Fibroblast of lung (primary cell): ENCODE measurements around the gene BMP8A. TPM values are rescaled to one million over a fixed set of nuclear protein-coding genes. Genes with fewer than 3 reads are reported as not detected.
"Not testable (repeated sequence)": the region's sequence is repeated elsewhere in the genome, so short reads cannot be mapped to it uniquely, and the experiment has no call there.

Experiments
- DNase-seq, 2 donors: peaks; one replicate each; pipeline versions ENCODE4 v3.0.0 to v3.0.0-alpha.2; 2010; ENCODE audit warnings: low read depth in 2 of 2
- H2AFZ ChIP-seq: 2 replicates; pipeline ENCODE4 v1.5.1; 2012; ENCODE audit warnings: low read length, control low read depth, inconsistent platforms
- H3K27ac ChIP-seq: 2 replicates; pipeline ENCODE4 v1.5.1; 2011; ENCODE audit warnings: low read length, control low read depth; ENCODE audit not compliant: insufficient read depth
- H3K27me3 ChIP-seq: 2 replicates; pipeline ENCODE4 v1.5.1; 2011; ENCODE audit warnings: mild to moderate bottlenecking, low read length; ENCODE audit not compliant: control insufficient read depth, insufficient read depth
- H3K36me3 ChIP-seq: 2 replicates; pipeline ENCODE4 v1.5.1; 2011; ENCODE audit warnings: low read length; ENCODE audit not compliant: control insufficient read depth, insufficient read depth
- H3K4me1 ChIP-seq: 2 replicates; pipeline ENCODE4 v1.5.1; 2011; ENCODE audit warnings: low read length; ENCODE audit not compliant: control insufficient read depth, insufficient read depth; ENCODE audit errors: extremely low read depth
- H3K4me2 ChIP-seq: 2 replicates; pipeline ENCODE4 v1.5.1; 2011; ENCODE audit warnings: low read length, control low read depth; ENCODE audit not compliant: insufficient read depth; ENCODE audit errors: extremely low read depth
- H3K4me3 ChIP-seq, 4 experiments: fragments of 200-600 bp in 1 of 4; sonication (generic) in 1 of 4; replicated peaks in 1 of 4; 2 replicates each; pipeline ENCODE4 v1.5.1; 2011 to 2016; ENCODE audit warnings: low read length in 4 of 4, low read depth in 3 of 4, mild to moderate bottlenecking in 3 of 4, control low read depth in 2 of 4, inconsistent platforms in 1 of 4, mixed read lengths in 1 of 4; ENCODE audit not compliant: insufficient read depth in 1 of 4; ENCODE audit errors: control extremely low read depth in 1 of 4
- H3K79me2 ChIP-seq: 2 replicates; pipeline ENCODE4 v1.5.1; 2012; ENCODE audit warnings: mild to moderate bottlenecking, low read length, inconsistent platforms; ENCODE audit not compliant: control insufficient read depth, insufficient read depth
- H3K9ac ChIP-seq: 2 replicates; pipeline ENCODE4 v1.5.1; 2011; ENCODE audit warnings: mild to moderate bottlenecking, low read length, control low read depth; ENCODE audit not compliant: insufficient read depth
- H3K9me3 ChIP-seq: 2 replicates; pipeline ENCODE4 v1.5.1; 2012; ENCODE audit warnings: low read depth, low read length; ENCODE audit not compliant: control insufficient read depth, insufficient read depth
- H4K20me1 ChIP-seq: 2 replicates; pipeline ENCODE4 v1.5.1; 2011; ENCODE audit warnings: low read length; ENCODE audit not compliant: control insufficient read depth, insufficient read depth; ENCODE audit errors: extremely low read depth
- CTCF ChIP-seq, 2 donors: IDR thresholded peaks in 1 of 2; conservative IDR thresholded peaks in 1 of 2; 1 replicate in 1 of 2; 2 replicates in 1 of 2; pipeline ENCODE4 v1.5.1; 2011 to 2012; ENCODE audit warnings: low read length in 2 of 2, control low read depth in 1 of 2, inconsistent platforms in 1 of 2, low read depth in 1 of 2, mild to moderate bottlenecking in 1 of 2
- EZH2 ChIP-seq: IDR thresholded peaks from 2 replicates; pipeline ENCODE4 v1.5.1; 2012; ENCODE audit warnings: low read length, control low read depth, mild to moderate bottlenecking; ENCODE audit errors: missing control alignments
- polyA plus RNA-seq, 2 donors: library from polyadenylated mRNA; depleted of rRNA in 1 of 2; stranded (reverse) in 1 of 2; unstranded in 1 of 2; fragments of >200 nt; gene quantifications; 2 replicates each; pipeline ENCODE4 v1.2.1, GENCODE V29; 2011 to 2012; ENCODE audit warnings: missing spikeins in 1 of 2
- total RNA-seq: library from RNA; depleted of rRNA; stranded (reverse); fragments of >200 nt; gene quantifications from 2 replicates; pipeline ENCODE4 v1.2.1, GENCODE V29; 2014

BMP8A gene
- total and polyA plus RNA-seq, 2 donors (not counting 1 experiment from before 2014, with no cell fraction given): 0.33 to 0.41 TPM

- H4K20me1 ChIP-seq: no peaks in the 10 kb centered on the region
- peaks cover 2% of the 10 kb centered on the region for H3K27me3 ChIP-seq
- DNase-seq: no peak
- H3K4me1 ChIP-seq: peaks cover 6% of the 10 kb centered on the region
- H3K36me3 ChIP-seq: no peaks in the 10 kb centered on the region
- no peaks in the 10 kb centered on the region for H3K9me3 ChIP-seq
- H3K4me2 ChIP-seq: no peak overlapping the region
- H3K79me2 ChIP-seq: no peaks in the 10 kb centered on the region
- H2AFZ ChIP-seq: no peak overlapping the region
- no peak overlapping the region for H3K9ac ChIP-seq
- H3K4me3 ChIP-seq: no peak overlapping the region
- H3K27ac ChIP-seq: no peak overlapping the region
- no peak for TF ChIP-seq EZH2
- TF ChIP-seq CTCF (conservative IDR thresholded peaks at IDR 0.05 in 1 of 2, IDR thresholded peaks at IDR 0.05 in 1 of 2; ENCODE audit: low read depth in 1 of 2, low read length in 2 of 2): no peak
Observed at GRCh38 chr1:39500862-39501389, 9.5 kb downstream of the BMP8A start.

- TF ChIP-seq CTCF (conservative IDR thresholded peaks at IDR 0.05 in 1 of 2, IDR thresholded peaks at IDR 0.05 in 1 of 2; ENCODE audit: low read depth in 1 of 2, low read length in 2 of 2) (no peak), EZH2 (no peak)
- Histone ChIP-seq H3K27ac (no peak overlapping the region), H4K20me1 (no peaks in the 10 kb centered on the region), H3K4me3 (no peak overlapping the region), H3K9me3 (no peaks in the 10 kb centered on the region), H3K27me3 (peaks cover 2% of the 10 kb centered on the region), H3K79me2 (no peaks in the 10 kb centered on the region), H3K9ac (no peak overlapping the region), H3K36me3 (no peaks in the 10 kb centered on the region), H3K4me1 (peaks cover 6% of the 10 kb centered on the region), H3K4me2 (no peak overlapping the region), H2AFZ (no peak overlapping the region)
- DNase-seq: peak; percentile 39 to 83
Observed at GRCh38 chr1:39501666-39502065, 10.2 kb downstream of the BMP8A start.

- H3K4me2 ChIP-seq, H3K36me3 ChIP-seq, H3K27ac ChIP-seq, H3K9me3 ChIP-seq, H3K4me3 ChIP-seq, DNase-seq, H3K27me3 ChIP-seq, H3K79me2 ChIP-seq, H3K9ac ChIP-seq, H3K4me1 ChIP-seq, H4K20me1 ChIP-seq, H2AFZ ChIP-seq: not testable (repeated sequence)
Observed at GRCh38 chr1:39504436-39504835, 13.0 kb downstream of the BMP8A start.
